H9 (cell line): ENCODE measurements around the gene SYNPO. TPM values are rescaled to one million over a fixed set of nuclear protein-coding genes. Genes with fewer than 3 reads are reported as not detected.
A peak's percentile ranks its signal among the peaks of the same experiment; 100 is the strongest.

ENCODE experiments used
- DNase-seq: peaks from one replicate; pipeline ENCODE4 v3.0.0-alpha.2; 2017
- H2AFZ ChIP-seq: one replicate; pipeline ENCODE4 v1.6.1; 2013; ENCODE audit warnings: mild to moderate bottlenecking, low read length, control low read depth, moderate library complexity
- H2AK5ac ChIP-seq: 2 replicates; pipeline ENCODE4 v1.6.1; 2013; ENCODE audit warnings: low read length, control low read depth, mixed read lengths; ENCODE audit not compliant: insufficient read length
- H2BK120ac ChIP-seq: one replicate; pipeline ENCODE4 v1.6.1; 2013; ENCODE audit warnings: low read depth, mild to moderate bottlenecking, low read length, control low read depth, inconsistent platforms; ENCODE audit not compliant: poor library complexity, severe bottlenecking
- H2BK12ac ChIP-seq: 2 replicates; pipeline ENCODE4 v1.6.1; 2013; ENCODE audit warnings: low read length, control low read depth, mixed read lengths, low read depth; ENCODE audit not compliant: insufficient read length
- H2BK15ac ChIP-seq: 2 replicates; pipeline ENCODE4 v1.6.1; 2013; ENCODE audit warnings: low read depth, low read length, control low read depth
- H2BK20ac ChIP-seq: one replicate; pipeline ENCODE4 v1.6.1; 2013; ENCODE audit warnings: low read depth, mild to moderate bottlenecking, low read length, control low read depth, inconsistent platforms; ENCODE audit not compliant: poor library complexity, severe bottlenecking
- H2BK5ac ChIP-seq: 2 replicates; pipeline ENCODE4 v1.6.1; 2013; ENCODE audit warnings: low read length, control low read depth, mixed read lengths; ENCODE audit not compliant: insufficient read length
- H3K14ac ChIP-seq: 2 replicates; pipeline ENCODE4 v1.6.1; 2013; ENCODE audit warnings: low read length, control low read depth; ENCODE audit not compliant: insufficient read depth
- H3K18ac ChIP-seq: 2 replicates; pipeline ENCODE4 v1.6.1; 2013; ENCODE audit warnings: low read depth, mild to moderate bottlenecking, mixed read lengths, low read length, control low read depth; ENCODE audit not compliant: insufficient read length
- H3K23ac ChIP-seq: 2 replicates; pipeline ENCODE4 v1.6.1; 2013; ENCODE audit warnings: low read length, control low read depth, mixed read lengths, low read depth; ENCODE audit not compliant: insufficient read length
- H3K23me2 ChIP-seq: 2 replicates; pipeline ENCODE4 v1.6.1; 2013; ENCODE audit warnings: low read depth, mild to moderate bottlenecking, mixed read lengths, low read length, control low read depth; ENCODE audit not compliant: insufficient read length, poor library complexity, severe bottlenecking
- H3K27ac ChIP-seq: 2 replicates; pipeline ENCODE4 v1.5.1; 2013; ENCODE audit warnings: low read length, control low read depth, mixed read lengths, low read depth; ENCODE audit not compliant: insufficient read length
- H3K27me3 ChIP-seq: 2 replicates; pipeline ENCODE4 v1.6.1; 2013; ENCODE audit warnings: low read length, control low read depth, inconsistent platforms; ENCODE audit not compliant: insufficient read depth
- H3K4ac ChIP-seq: 2 replicates; pipeline ENCODE4 v1.6.1; 2013; ENCODE audit warnings: low read depth, mild to moderate bottlenecking, control low read depth, inconsistent platforms, low read length, moderate library complexity
- H3K4me1 ChIP-seq: 2 replicates; pipeline ENCODE4 v1.6.1; 2013; ENCODE audit warnings: low read length, control low read depth, inconsistent platforms; ENCODE audit not compliant: insufficient read depth
- H3K4me2 ChIP-seq: 2 replicates; pipeline ENCODE4 v1.6.1; 2013; ENCODE audit warnings: low read length, control low read depth, mixed read lengths; ENCODE audit not compliant: insufficient read length, insufficient read depth
- H3K56ac ChIP-seq: 2 replicates; pipeline ENCODE4 v1.6.1; 2013; ENCODE audit warnings: low read depth, mild to moderate bottlenecking, mixed read lengths, low read length, control low read depth; ENCODE audit not compliant: insufficient read length
- H3K79me1 ChIP-seq: 2 replicates; pipeline ENCODE4 v1.6.1; 2013; ENCODE audit warnings: low read depth, mild to moderate bottlenecking, moderate library complexity, low read length, control low read depth, inconsistent platforms; ENCODE audit not compliant: insufficient read depth, poor library complexity, severe bottlenecking
- H3K79me2 ChIP-seq: 2 replicates; pipeline ENCODE4 v1.6.1; 2013; ENCODE audit warnings: low read length, control low read depth, inconsistent platforms; ENCODE audit not compliant: insufficient read depth
- H3K9ac ChIP-seq: 2 replicates; pipeline ENCODE4 v1.6.1; 2013; ENCODE audit warnings: low read length, control low read depth, mixed read lengths; ENCODE audit not compliant: insufficient read length; ENCODE audit errors: extremely low read depth
- H3K9me3 ChIP-seq: one replicate; pipeline ENCODE4 v1.6.1; 2013; ENCODE audit warnings: low read depth, low read length, inconsistent platforms; ENCODE audit not compliant: control insufficient read depth
- H3T11ph ChIP-seq: one replicate; pipeline ENCODE4 v1.6.1; 2013; ENCODE audit warnings: mild to moderate bottlenecking, low read length, control low read depth, inconsistent platforms
- H4K20me1 ChIP-seq: one replicate; pipeline ENCODE4 v1.6.1; 2013; ENCODE audit not compliant: control insufficient read depth, insufficient read length, insufficient read depth
- H4K5ac ChIP-seq: 2 replicates; pipeline ENCODE4 v1.6.1; 2013; ENCODE audit warnings: low read depth, mild to moderate bottlenecking, mixed read lengths, low read length, control low read depth; ENCODE audit not compliant: insufficient read length
- H4K8ac ChIP-seq: replicated peaks from 2 replicates; pipeline ENCODE4 v1.6.1; 2013; ENCODE audit warnings: low read length, control low read depth, mixed read lengths, low read depth; ENCODE audit not compliant: insufficient read length
- H4K91ac ChIP-seq: 2 replicates; pipeline ENCODE4 v1.6.1; 2013; ENCODE audit warnings: low read depth, mild to moderate bottlenecking, moderate library complexity, mixed read lengths, low read length, control low read depth; ENCODE audit not compliant: insufficient read length
- H3K27ac Mint-ChIP-seq, 3 experiments: 2 replicates in 2 of 3; 3 replicates in 1 of 3; pipeline ENCODE4 v1.8.0; 2020 to 2021; ENCODE audit warnings: mixed read lengths in 3 of 3, mild to moderate bottlenecking in 1 of 3, moderate library complexity in 1 of 3
- H3K27me3 Mint-ChIP-seq: 2 replicates; pipeline ENCODE4 v1.8.0; 2021; ENCODE audit warnings: low read depth, mild to moderate bottlenecking, moderate library complexity, mixed read lengths
- H3K36me3 Mint-ChIP-seq, 3 experiments: 2 replicates in 2 of 3; 3 replicates in 1 of 3; pipeline ENCODE4 v1.8.0; 2020 to 2021; ENCODE audit warnings: low read depth in 3 of 3, mixed read lengths in 3 of 3; ENCODE audit not compliant: insufficient read depth in 1 of 3
- H3K4me1 Mint-ChIP-seq, 2 experiments: 2 replicates each; pipeline ENCODE4 v1.8.0; 2020; ENCODE audit warnings: mixed read lengths in 2 of 2
- H3K4me3 Mint-ChIP-seq, 2 experiments: 2 replicates in 1 of 2; 3 replicates in 1 of 2; pipeline ENCODE4 v1.8.0; 2020 to 2021; ENCODE audit warnings: mild to moderate bottlenecking in 2 of 2, mixed read lengths in 2 of 2, moderate library complexity in 1 of 2
- H3K9me3 Mint-ChIP-seq, 2 experiments: 2 replicates in 1 of 2; 3 replicates in 1 of 2; pipeline ENCODE4 v1.8.0; 2020; ENCODE audit warnings: mild to moderate bottlenecking in 2 of 2, mixed read lengths in 2 of 2, moderate library complexity in 1 of 2
- WGBS: extraction: QIAGEN DNeasy Blood & Tissue Kit; methylation state at CpG from one replicate; pipeline ENCODE4 v1.1.7; 2013; ENCODE audit warnings: missing lambda C conversion rate, low lambda C conversion rate, mixed read lengths; ENCODE audit not compliant: insufficient read length; ENCODE audit errors: extremely low coverage; 5-methylcytosine and 5-hydroxymethylcytosine counted together
- total RNA-seq: library from RNA; stranded (reverse); gene quantifications from 2 replicates; pipeline ENCODE4 v1.2.1, GENCODE V29; 2021
- TF ChIP-seq, protein P1 (sequence below): fragments of 200-600 bp; sonication (generic); conservative IDR thresholded peaks from 3 replicates; pipeline ENCODE4 v1.8.0; 2021; ENCODE audit warnings: antibody characterized with exemption, mild to moderate bottlenecking

Gene SYNPO
- total RNA-seq, 1 experiment from 2014 or later = 1.7 TPM

DNA sequence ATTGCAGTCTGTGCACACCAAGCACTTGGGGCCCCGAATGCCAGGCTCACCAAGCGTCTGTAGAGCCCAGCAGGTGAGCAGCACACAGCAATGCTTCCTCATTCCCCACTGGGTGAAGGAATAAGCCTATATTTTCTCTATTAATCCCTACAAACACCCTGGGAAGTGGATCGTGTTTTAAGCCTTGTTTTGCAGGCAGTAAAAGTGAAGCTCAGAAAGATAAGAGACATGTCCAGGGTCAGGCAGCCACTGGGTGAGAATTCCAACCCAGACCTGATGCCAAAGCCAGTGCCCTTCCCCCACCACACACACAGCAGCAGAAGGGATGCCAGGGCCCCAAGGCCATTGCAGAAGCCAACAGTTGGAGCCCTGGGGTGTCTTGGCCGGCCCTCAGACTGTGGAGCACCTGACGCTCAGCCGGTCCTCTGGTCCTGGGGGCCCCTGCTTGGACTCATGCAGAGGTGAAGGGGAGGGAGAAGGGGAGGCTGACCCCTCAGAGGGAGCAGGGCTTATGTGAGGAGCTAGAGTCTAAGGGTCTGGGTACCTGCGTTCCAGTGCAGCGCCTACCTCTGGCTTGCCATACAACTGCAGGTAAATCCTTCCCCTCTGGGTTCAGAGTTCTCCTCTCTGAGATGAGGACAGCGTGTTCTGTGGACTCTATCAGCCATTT lies 26.3 kb upstream of the SYNPO start:
- Histone ChIP-seq H3T11ph (no peak overlapping the region), H3K27me3 (no peaks in the 10 kb centered on the region), H2AFZ (no peak overlapping the region), H4K20me1 (no peaks in the 10 kb centered on the region), H3K79me2 (no peaks in the 10 kb centered on the region; the same call in 1 of the 2 replicates), H3K4me1 (no peaks in the 10 kb centered on the region), H2AK5ac (no peak overlapping the region), H3K4ac (no peak overlapping the region), H2BK15ac (no peak overlapping the region), H2BK120ac (no peak overlapping the region), H2BK20ac (no peak overlapping the region), H4K8ac (no peak overlapping the region), H3K14ac (no peak overlapping the region), H3K79me1 (no peaks in the 10 kb centered on the region), H3K23me2 (no peaks in the 10 kb centered on the region), H3K23ac (no peak overlapping the region), H3K4me2 (no peak overlapping the region), H3K9me3 (no peaks in the 10 kb centered on the region), H4K91ac (no peak overlapping the region), H2BK5ac (no peak overlapping the region), H3K56ac (no peak overlapping the region), H3K9ac (no peak overlapping the region), H2BK12ac (no peak overlapping the region), H4K5ac (no peak overlapping the region), H3K27ac (no peak overlapping the region), H3K18ac (no peak overlapping the region)
- no CpG with 5 or more reads among the region's 9 CpGs for WGBS
- no peak for DNase-seq
- no peak overlapping the region for H3K27ac Mint-ChIP-seq
- no peaks in the 10 kb centered on the region for H3K36me3 Mint-ChIP-seq
- TF ChIP-seq, protein P1, sequence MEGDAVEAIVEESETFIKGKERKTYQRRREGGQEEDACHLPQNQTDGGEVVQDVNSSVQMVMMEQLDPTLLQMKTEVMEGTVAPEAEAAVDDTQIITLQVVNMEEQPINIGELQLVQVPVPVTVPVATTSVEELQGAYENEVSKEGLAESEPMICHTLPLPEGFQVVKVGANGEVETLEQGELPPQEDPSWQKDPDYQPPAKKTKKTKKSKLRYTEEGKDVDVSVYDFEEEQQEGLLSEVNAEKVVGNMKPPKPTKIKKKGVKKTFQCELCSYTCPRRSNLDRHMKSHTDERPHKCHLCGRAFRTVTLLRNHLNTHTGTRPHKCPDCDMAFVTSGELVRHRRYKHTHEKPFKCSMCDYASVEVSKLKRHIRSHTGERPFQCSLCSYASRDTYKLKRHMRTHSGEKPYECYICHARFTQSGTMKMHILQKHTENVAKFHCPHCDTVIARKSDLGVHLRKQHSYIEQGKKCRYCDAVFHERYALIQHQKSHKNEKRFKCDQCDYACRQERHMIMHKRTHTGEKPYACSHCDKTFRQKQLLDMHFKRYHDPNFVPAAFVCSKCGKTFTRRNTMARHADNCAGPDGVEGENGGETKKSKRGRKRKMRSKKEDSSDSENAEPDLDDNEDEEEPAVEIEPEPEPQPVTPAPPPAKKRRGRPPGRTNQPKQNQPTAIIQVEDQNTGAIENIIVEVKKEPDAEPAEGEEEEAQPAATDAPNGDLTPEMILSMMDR = peak; percentile 71
- H3K4me1 Mint-ChIP-seq = peaks cover 33 to 34% of the 10 kb centered on the region in 2 experiments
- no peak overlapping the region for H3K4me3 Mint-ChIP-seq
- H3K9me3 Mint-ChIP-seq = no peaks in the 10 kb centered on the region
- peaks cover 6% of the 10 kb centered on the region for H3K27me3 Mint-ChIP-seq
